ENCODE results near the gene TAF8.
A peak's percentile ranks its signal among the peaks of the same experiment; 100 is the strongest.

TAF8 gene

GRCh38 chr6:42099340-42100028 lies 49.2 kb downstream of the TAF8 start:
- no peak for DNase-seq (ENCODE audit: low spot score)

- no peak for DNase-seq (ENCODE audit: low spot score)
Measured at GRCh38 chr6:42100029-42100901, 49.9 kb downstream of the TAF8 start.

- DNase-seq (ENCODE audit: low spot score) = no peak
Measured at GRCh38 chr6:42101186-42101657, 50.9 kb downstream of the TAF8 start.

- no peak for DNase-seq (ENCODE audit: low spot score)
Measured at GRCh38 chr6:42103216-42103615, 52.9 kb downstream of the TAF8 start.

GRCh38 chr6:42103753-42104094 lies 53.4 kb downstream of the TAF8 start:
- no peak for DNase-seq (ENCODE audit: low spot score)

GRCh38 chr6:42104095-42104803 lies 53.9 kb downstream of the TAF8 start:
- peak; percentile 24 for DNase-seq (ENCODE audit: low spot score)

GRCh38 chr6:42104804-42105125 lies 54.4 kb downstream of the TAF8 start:
- no peak for DNase-seq (ENCODE audit: low spot score)

- no peak for DNase-seq (ENCODE audit: low spot score)
Measured at GRCh38 chr6:42105156-42105648, 54.9 kb downstream of the TAF8 start.

GRCh38 chr6:42105709-42106108 lies 55.4 kb downstream of the TAF8 start:
- no peak for DNase-seq (ENCODE audit: low spot score)

GRCh38 chr6:42106112-42107023 lies 56.0 kb downstream of the TAF8 start:
- no peak for DNase-seq (ENCODE audit: low spot score)

GRCh38 chr6:42108071-42108470 lies 57.7 kb downstream of the TAF8 start:
- DNase-seq (ENCODE audit: low spot score) = no peak

GRCh38 chr6:42110683-42111082 lies 60.4 kb downstream of the TAF8 start:
- DNase-seq (ENCODE audit: low spot score) = no peak

GRCh38 chr6:42112351-42112750 lies 62.0 kb downstream of the TAF8 start:
- DNase-seq (ENCODE audit: low spot score) = no peak

- no peak for DNase-seq (ENCODE audit: low spot score)
Measured at GRCh38 chr6:42113936-42114636, 63.8 kb downstream of the TAF8 start.

GRCh38 chr6:42117843-42118161 lies 67.5 kb downstream of the TAF8 start:
- no peak for DNase-seq (ENCODE audit: low spot score)

GRCh38 chr6:42118162-42119001 lies 68.1 kb downstream of the TAF8 start:
- no peak for DNase-seq (ENCODE audit: low spot score)

GRCh38 chr6:42120895-42121865 lies 70.9 kb downstream of the TAF8 start:
- DNase-seq (ENCODE audit: low spot score) = no peak

- no peak for DNase-seq (ENCODE audit: low spot score)
Measured at GRCh38 chr6:42123379-42124103, 73.2 kb downstream of the TAF8 start.
